ENCODE data around the gene ALPI.

ALPI gene

DNA sequence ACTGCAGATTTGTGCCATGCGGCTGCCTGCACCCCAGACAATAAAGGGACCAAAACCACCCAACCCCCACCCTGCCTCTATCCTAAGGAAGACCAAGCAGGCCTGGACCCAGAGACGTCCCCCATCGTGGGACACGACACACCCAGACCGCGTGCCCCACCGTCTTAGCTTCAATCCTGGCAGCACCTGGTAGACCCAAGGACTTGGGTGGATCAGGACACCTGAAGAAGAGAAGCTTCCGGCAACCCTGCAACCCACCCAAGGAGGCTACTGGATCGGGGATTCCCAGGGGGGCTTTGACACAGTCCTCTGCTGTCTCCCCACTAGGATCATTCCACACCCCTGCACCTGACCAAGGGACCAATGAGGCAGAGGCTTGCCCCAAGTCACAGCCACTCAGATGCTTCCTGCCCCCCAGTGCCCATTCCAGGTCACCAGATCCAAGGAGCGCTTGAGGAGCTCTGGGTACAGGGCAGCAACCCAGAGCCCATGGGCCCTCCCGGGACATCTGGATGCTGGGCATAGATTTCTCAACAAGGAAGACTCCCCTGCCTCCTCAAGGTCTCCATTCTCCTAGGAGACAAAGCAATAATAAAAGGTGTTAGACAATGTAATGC is 3.6 kb downstream of the ALPI start:
- DNase-seq, result no peak
- no peaks in the 10 kb centered on the region for H3K4me1 ChIP-seq
- no peaks in the 10 kb centered on the region for H3K9me3 ChIP-seq
- no peak overlapping the region for H3K4me3 ChIP-seq (ENCODE audit: low read depth, low read length)
- H3K27me3 ChIP-seq, result peaks cover 20% of the 10 kb centered on the region
- no peaks in the 10 kb centered on the region for H3K36me3 ChIP-seq
- no peak for TF ChIP-seq CTCF (IDR thresholded peaks at IDR 0.05; ENCODE audit: low read depth, low read length)

GRCh38 chr2:232460171-232460570 is 4.2 kb downstream of the ALPI start:
- no peak for TF ChIP-seq CTCF (IDR thresholded peaks at IDR 0.05; ENCODE audit: low read depth, low read length)
- no peaks in the 10 kb centered on the region for H3K4me1 ChIP-seq
- H3K36me3 ChIP-seq, result no peaks in the 10 kb centered on the region
- H3K27me3 ChIP-seq, result peaks cover 20% of the 10 kb centered on the region
- no peaks in the 10 kb centered on the region for H3K9me3 ChIP-seq
- no peak for DNase-seq
- H3K4me3 ChIP-seq (ENCODE audit: low read depth, low read length), result no peak overlapping the region

- DNase-seq, result no peak
- peaks cover 21% of the 10 kb centered on the region for H3K27me3 ChIP-seq
- no peaks in the 10 kb centered on the region for H3K9me3 ChIP-seq
- no peaks in the 10 kb centered on the region for H3K4me1 ChIP-seq
- TF ChIP-seq CTCF (IDR thresholded peaks at IDR 0.05; ENCODE audit: low read depth, low read length), result no peak
- H3K4me3 ChIP-seq (ENCODE audit: low read depth, low read length), result no peak overlapping the region
- H3K36me3 ChIP-seq, result no peaks in the 10 kb centered on the region
These were observed 8.0 kb downstream of the ALPI start for GRCh38 chr2:232463701-232464543.

- H3K4me3 ChIP-seq (ENCODE audit: low read depth, low read length), result no peak overlapping the region
- no peaks in the 10 kb centered on the region for H3K36me3 ChIP-seq
- peaks cover 16% of the 10 kb centered on the region for H3K27me3 ChIP-seq
- DNase-seq, result no peak
- no peaks in the 10 kb centered on the region for H3K4me1 ChIP-seq
- no peak for TF ChIP-seq CTCF (IDR thresholded peaks at IDR 0.05; ENCODE audit: low read depth, low read length)
- no peaks in the 10 kb centered on the region for H3K9me3 ChIP-seq
These were observed 8.6 kb downstream of the ALPI start for GRCh38 chr2:232464544-232464885.

- Histone ChIP-seq H3K4me3 (ENCODE audit: low read depth, low read length) (no peak overlapping the region), H3K27me3 (peaks cover 15% of the 10 kb centered on the region), H3K9me3 (no peaks in the 10 kb centered on the region), H3K4me1 (no peaks in the 10 kb centered on the region), H3K36me3 (no peaks in the 10 kb centered on the region)
- TF ChIP-seq CTCF (IDR thresholded peaks at IDR 0.05; ENCODE audit: low read depth, low read length), result no peak
- no peak for DNase-seq
These were observed 9.1 kb downstream of the ALPI start for GRCh38 chr2:232465061-232465460.

DNA sequence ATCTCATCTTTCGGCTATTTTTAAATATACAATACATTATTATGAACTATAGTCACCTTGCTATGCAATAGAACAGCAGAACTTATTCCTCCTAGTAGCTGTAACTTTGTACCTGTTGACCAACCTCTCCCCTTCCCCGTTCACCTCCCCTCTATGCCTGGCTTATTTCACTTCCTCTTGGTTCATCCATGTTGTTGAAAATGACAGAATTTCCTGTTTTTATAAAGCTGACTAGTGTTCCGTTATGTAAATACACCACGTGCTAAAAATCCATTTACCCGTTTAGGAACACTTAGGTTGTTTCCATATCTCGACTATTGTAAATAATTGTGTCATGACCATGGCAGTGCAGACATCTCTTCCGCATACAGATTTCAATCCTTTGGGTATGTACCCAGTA is 10.3 kb downstream of the ALPI start:
- TF ChIP-seq CTCF (IDR thresholded peaks at IDR 0.05; ENCODE audit: low read depth, low read length), result no peak

More for the DNA sequence above, 10.3 kb downstream of the ALPI start:
- Histone ChIP-seq H3K4me1 (no peaks in the 10 kb centered on the region), H3K27me3 (peaks cover 24% of the 10 kb centered on the region), H3K4me3 (ENCODE audit: low read depth, low read length) (no peak overlapping the region), H3K9me3 (no peaks in the 10 kb centered on the region), H3K36me3 (no peaks in the 10 kb centered on the region)
- DNase-seq, result no peak

Measured in BE2C (cell line).